CD4-positive, alpha-beta T cell treated with Interferon gamma for 1 hour (primary cell): ENCODE measurements around the gene TC2N.
"Not testable (repeated sequence)": the region's sequence is repeated elsewhere in the genome, so short reads cannot be mapped to it uniquely, and the experiment has no call there.

Source experiments
- DNase-seq: peaks from one replicate; pipeline ENCODE4 v3.0.0-alpha.2; 2020

Gene TC2N

DNA sequence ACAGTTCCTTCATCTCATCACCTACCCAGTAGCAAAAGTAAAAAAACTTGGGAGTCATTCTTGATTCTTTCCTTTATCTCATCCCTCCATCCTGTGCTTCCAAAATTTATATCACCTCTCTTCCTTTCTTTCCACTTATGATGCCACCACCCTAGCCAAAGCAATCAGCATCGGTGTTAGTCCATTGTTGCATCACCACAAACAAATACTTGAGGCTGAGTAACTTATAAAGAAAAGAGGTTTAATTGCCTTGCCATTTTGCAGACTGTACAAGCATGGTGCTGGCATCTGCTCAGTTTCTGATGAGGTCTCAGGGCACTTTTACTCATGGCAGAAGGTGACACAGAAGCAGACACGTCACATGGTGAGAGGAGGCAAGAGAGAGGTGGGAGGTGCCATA is 115.6 kb downstream of the TC2N start:
- DNase-seq: no peak

DNA sequence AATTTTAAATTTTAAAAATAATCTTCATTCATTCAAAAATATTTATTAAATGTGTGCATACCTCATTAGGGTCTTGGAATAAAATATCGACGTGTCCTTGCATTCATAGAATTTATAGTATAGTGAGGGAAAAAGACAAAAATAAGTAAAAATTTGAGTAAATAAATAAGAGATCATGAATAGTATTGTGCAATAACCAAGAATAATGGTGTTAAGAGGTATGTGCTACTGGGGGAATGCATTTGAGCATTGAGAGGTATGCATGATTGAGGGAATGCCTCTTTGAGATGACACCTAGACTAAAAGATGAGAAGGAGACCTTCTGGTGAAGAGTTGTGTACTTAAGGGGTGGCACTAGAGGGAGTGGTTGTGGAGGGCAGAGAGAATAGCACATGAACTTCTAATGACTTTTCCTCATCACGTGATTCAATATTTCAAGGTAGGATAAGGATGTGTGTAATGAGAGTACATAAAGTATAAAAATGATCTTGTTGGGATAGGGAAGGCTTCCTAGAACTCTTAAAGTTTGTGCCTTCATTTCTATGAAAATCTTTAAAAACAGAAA is 116.6 kb downstream of the TC2N start:
- no peak for DNase-seq

DNA sequence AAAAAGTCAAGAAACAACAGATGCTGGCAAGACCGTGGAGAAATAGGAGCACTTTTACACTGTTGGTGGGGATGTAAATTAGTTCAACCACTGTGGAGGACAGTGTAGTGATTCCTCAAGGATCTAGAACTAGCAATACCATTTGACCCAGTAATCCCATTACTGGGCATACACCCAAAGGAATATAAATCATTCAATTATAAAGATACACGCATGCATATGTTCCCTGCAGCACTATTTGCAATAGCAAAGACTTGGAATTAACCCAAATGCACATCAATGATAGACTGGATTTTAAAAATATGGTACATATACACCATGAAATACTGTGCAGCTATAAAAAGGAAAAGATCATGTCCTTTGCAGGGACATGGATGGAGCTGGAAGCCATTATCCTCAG is 117.5 kb downstream of the TC2N start:
- no peak for DNase-seq

DNA sequence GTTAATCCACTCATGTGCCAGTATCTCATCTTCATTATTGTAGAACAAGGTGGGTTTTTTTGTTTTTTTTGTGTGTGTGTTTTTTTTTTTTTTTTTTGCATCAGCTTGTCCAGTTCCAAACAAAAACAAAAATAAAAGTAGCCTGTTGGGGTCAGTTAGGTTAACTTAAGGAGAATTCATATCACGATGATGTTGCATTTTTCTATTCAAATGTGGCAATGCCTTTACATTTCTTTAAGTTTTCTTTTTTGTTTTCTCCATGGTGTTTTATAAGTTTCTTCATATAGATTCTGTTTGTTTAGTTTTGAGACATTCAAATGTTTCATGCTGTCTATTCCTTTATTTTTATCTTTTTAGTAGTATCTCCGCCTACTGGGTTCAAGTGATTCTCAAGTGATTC is 119.3 kb downstream of the TC2N start:
- no peak for DNase-seq

DNA sequence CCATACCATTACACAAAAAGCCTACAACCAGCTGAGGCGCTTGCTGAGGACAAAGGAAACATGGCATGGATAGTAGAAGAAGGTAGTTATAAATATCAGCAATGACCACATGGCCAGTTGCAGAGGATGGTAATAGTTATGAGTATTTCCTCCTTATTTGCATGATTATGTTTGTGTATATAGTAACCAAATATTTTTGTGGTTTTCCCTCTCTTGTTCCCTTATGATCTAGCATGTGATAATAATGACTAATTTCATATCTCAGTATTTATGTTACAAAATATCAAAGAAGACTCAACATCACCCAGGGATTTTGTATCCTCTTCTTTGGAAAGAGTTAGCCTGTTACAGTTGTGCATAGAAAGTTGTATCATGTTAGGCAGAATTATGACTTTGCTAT is 122.0 kb downstream of the TC2N start:
- DNase-seq: no peak

DNA sequence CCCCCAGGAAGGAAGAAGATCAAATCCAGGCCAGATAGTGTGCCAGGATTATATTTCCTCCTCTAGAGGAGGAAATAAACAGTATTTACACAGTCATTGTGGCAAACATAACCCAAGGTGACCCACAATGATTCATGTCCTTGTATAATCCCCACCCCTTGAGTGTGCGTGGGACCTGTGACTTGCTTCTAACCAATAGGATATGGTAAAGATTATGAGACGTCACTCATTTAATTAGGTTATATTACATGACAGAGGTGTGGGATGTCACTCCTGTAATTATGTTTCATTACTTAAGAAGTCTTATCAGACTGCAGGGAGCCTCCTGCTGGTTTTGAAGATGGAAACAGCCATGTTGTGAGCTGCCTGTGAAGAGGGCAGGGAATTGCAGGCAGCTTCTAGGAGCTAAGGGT is 123.3 kb downstream of the TC2N start:
- no peak for DNase-seq

DNA sequence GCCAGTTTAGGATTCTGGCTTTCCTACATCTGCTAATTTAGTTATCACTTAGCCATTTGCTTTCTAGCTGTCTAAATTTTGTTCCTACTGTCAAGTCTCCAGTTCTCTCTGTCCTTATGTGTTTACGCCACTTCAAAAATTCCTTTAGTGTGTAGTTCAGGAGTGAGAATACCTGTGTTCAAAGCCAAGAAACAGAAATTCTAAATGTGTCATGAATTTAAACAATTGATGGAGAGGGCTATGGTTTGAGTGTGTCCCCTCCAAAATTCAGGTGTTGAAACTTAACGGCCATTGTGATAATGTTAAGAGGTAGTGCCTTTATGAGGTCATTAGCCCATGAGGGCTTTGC is 124.1 kb downstream of the TC2N start:
- DNase-seq: no peak

DNA sequence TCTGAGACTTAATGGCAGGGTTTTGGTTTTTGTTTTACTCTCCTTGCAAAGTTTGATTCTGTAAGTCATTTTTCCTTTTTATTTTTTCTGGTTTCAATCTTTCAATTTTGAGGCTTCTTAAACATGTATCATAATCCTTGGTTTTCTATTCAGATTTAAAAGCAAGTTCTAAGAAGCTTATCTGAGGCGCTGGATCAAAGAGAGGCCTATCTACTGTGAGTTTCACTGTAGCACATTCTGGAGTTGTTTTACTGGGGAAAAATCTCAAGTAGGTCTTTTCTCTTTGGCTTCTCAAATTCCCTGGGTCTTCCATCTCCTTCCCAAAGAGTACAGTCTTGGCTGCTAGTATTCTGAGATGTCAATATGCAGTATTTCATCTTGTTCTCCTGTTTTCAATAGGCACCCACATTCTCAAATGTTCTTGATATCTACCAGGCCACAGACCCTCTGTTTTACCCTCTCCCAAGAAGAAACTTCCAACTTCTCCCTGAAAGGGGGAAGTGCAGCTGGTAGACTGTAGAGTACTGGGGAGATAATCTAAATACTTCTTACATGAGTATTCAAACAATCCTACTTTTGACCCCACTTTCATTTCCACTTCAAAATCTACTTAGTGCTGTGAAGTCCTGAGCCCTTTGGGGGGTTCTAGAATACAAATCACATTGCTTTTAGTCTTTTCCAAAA is 124.6 kb downstream of the TC2N start:
- DNase-seq: no peak

DNA sequence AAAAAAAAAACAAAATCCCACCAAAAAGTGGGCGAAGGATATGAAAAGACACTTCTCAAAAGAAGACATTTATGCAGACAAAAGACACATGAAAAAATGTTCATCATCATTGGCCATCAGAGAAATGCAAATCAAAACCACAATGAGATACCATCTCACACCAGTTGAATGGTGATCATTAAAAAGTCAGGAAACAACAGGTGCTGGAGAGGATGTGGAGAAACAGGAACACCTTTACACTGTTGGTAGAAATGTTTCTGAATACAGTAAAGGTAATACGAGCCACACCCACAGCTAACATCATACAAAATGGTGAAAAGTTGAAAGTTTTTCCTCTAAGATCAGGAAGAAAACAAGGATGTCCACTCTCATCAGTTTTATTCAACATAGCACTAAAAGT is 127.5 kb downstream of the TC2N start:
- DNase-seq: not testable (repeated sequence)

DNA sequence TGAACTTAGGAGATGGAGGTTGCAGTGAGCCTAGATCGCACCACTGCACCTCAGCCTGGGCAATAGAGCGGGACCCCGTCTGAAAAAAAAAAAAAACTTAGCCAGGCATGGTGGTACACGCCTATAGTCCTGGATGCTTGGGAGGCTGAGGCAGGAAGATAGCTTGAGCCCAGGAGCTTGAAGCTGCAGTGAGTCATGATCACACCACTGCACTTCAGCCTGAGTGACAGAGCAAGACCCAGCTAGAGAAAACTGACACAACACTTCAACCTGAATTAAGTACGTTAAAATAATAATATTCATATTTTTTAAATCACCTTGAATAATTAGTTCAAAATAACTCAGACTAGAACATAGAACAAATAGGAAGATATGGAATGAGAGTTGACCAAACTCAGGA is 129.7 kb downstream of the TC2N start:
- no peak for DNase-seq

DNA sequence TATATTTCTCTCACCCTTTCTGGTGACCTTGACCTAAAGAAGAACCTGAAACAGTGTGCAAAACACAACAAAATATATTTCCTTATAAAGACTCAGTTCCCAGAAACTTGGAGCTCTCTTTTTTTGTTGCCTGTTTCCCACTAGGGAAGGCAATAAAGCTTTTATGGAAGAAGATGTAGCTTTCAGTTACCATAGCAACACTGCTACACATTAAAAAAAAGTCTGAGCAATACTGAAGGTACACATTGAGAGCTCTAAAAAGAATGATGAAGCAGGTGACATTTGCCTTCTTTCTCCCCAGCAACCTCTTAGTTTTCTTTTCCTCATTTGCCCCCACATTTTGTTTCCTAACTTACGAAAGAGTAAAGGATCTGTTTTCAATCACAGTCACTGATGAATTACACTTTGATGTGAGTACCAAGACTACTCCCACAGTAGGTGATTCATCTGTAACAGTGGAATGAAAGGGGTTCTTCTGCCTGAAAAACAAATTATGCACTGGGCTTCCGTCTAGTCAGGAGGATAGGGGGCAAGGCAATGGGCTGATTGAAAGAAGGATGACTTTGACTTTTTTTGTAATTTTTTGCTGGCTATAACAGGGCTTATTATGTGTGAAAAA is 134.4 kb downstream of the TC2N start:
- DNase-seq: no peak

DNA sequence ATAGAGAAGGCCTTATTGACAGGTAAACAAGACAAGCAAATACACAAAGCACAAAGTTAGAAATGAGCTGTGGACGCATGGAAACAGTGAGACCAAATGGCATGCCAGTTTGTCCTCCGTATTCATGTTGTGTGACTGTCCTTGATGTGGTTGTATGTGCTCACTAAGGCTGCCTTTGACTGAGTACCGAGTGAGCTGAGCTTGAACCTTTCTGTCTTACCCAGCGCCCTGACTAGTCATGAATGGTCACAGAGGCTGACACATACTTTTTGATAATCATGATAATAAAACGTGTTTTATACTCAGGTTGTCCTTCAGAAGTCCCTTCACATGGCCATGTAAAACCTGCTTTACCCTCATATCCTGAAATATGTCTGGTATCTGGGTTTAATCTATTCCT is 134.9 kb downstream of the TC2N start:
- DNase-seq: no peak

DNA sequence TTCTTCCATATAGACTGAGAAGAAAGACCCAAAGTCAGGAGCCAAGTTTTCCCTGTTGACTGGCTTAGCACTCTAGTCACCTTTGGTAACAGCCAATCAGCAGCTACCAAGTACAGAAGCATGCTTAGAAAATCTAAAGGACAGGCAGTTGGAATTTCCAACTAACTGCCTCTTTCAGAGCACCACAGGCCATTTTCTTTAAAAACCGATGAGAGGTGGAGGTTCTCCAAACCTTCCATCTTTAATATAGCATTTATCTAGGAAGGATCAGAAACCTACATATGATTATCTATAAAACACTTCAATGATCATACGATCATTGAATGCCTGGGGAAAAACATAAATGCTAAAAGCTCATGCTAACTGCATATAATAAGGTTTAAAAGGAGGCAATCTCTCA is 135.3 kb downstream of the TC2N start, which contains the start of gene CATSPERB:
Gene CATSPERB (minus strand): TSS at position 101 of the 400 bp plus-strand sequence. CDS start 2,607 bp downstream, outside the sequence.
- no peak for DNase-seq

DNA sequence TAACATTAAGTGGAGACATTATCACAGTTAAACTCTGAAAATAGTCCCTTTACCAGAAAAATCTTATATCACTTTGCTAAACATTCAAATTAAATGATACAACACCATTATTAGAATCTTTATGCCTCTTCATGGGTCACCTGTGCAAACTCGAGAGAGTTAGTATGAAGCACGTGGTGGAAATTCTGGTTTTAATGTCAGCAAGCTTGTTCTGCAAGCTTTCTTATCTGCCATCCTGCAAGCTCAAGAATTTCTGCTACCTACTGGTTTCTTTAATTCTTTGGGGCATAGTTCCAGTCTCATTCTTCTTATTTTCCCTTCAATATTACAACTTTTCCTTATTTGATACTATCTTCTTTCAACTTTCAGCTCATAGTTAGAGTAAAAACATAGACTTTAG is 136.3 kb downstream of the TC2N start:
- DNase-seq: no peak

DNA sequence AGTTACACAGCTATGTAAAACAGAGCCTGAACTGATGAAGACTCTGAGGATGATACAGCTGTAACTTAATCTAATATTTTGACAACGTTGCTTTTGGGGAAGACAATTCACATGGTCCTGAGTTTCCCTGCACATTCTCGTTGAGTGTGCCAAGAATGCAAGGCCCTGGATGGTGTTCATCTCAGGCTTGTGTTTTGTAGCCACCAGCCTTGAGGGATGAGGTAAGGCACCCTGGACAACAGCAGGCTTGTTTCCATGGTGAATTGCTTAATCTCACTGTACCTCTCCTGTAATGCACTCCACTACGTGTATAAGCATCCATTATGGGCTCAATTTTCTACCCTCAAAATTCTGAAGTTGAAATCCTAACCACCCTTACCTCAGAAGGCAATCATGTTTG is 137.6 kb downstream of the TC2N start:
- no peak for DNase-seq
